Effector memory CD4-positive, alpha-beta T cell (primary cell): ENCODE measurements around the gene PACS1.
"Not testable (repeated sequence)": the region's sequence is repeated elsewhere in the genome, so short reads cannot be mapped to it uniquely, and the experiment has no call there.

Experiments used
- DNase-seq, 3 donors: peaks; one replicate each; pipeline ENCODE4 v3.0.0-alpha.2; 2020
- H3K27ac ChIP-seq: 2 replicates; pipeline ENCODE4 v1.7.0; 2013; ENCODE audit warnings: mild to moderate bottlenecking, low read length, moderate library complexity; ENCODE audit not compliant: insufficient read depth, poor library complexity, severe bottlenecking
- H3K27me3 ChIP-seq: replicated peaks from 2 replicates; pipeline ENCODE4 v1.7.0; 2013; ENCODE audit warnings: mild to moderate bottlenecking, low read length; ENCODE audit not compliant: insufficient read depth, control insufficient read depth, poor library complexity, severe bottlenecking
- H3K36me3 ChIP-seq: 2 replicates; pipeline ENCODE4 v1.7.0; 2013; ENCODE audit warnings: mild to moderate bottlenecking, low read length, moderate library complexity; ENCODE audit not compliant: control insufficient read depth, insufficient read depth
- H3K4me1 ChIP-seq: 2 replicates; pipeline ENCODE4 v1.7.0; 2013; ENCODE audit warnings: low read length, mild to moderate bottlenecking; ENCODE audit not compliant: control insufficient read depth, insufficient read depth, poor library complexity, severe bottlenecking
- H3K4me3 ChIP-seq: 2 replicates; pipeline ENCODE4 v1.7.0; 2013; ENCODE audit warnings: low read length, low read depth, mild to moderate bottlenecking; ENCODE audit not compliant: insufficient read depth, poor library complexity, severe bottlenecking
- H3K9me3 ChIP-seq: 2 replicates; pipeline ENCODE4 v1.7.0; 2013; ENCODE audit warnings: mild to moderate bottlenecking, low read length, moderate library complexity; ENCODE audit not compliant: control insufficient read depth

Gene PACS1

DNA sequence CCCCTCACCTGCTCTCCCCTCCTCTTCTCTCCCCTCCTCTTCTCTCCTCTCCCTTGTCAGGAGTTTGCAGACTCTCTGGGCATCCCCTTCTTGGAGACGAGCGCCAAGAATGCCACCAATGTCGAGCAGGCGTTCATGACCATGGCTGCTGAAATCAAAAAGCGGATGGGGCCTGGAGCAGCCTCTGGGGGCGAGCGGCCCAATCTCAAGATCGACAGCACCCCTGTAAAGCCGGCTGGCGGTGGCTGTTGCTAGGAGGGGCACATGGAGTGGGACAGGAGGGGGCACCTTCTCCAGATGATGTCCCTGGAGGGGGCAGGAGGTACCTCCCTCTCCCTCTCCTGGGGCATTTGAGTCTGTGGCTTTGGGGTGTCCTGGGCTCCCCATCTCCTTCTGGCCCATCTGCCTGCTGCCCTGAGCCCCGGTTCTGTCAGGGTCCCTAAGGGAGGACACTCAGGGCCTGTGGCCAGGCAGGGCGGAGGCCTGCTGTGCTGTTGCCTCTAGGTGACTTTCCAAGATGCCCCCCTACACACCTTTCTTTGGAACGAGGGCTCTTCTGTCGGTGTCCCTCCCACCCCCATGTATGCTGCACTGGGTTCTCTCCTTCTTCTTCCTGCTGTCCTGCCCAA lies 206.0 kb downstream of the PACS1 start:
- no peaks in the 10 kb centered on the region for H3K27me3 ChIP-seq
- DNase-seq, result no peak
- no peak overlapping the region for H3K27ac ChIP-seq
- no peak overlapping the region for H3K4me3 ChIP-seq
- H3K36me3 ChIP-seq, result peaks cover 41% of the 10 kb centered on the region
- H3K4me1 ChIP-seq, result peaks cover 16% of the 10 kb centered on the region
- no peaks in the 10 kb centered on the region for H3K9me3 ChIP-seq

- H3K27me3 ChIP-seq, H3K9me3 ChIP-seq, H3K4me3 ChIP-seq, H3K27ac ChIP-seq, DNase-seq: not testable (repeated sequence)
- Histone ChIP-seq H3K4me1 (peaks cover 16% of the 10 kb centered on the region), H3K36me3 (peaks cover 41% of the 10 kb centered on the region)
Observed at GRCh38 chr11:66276619-66277018, 206.5 kb downstream of the PACS1 start.

DNA sequence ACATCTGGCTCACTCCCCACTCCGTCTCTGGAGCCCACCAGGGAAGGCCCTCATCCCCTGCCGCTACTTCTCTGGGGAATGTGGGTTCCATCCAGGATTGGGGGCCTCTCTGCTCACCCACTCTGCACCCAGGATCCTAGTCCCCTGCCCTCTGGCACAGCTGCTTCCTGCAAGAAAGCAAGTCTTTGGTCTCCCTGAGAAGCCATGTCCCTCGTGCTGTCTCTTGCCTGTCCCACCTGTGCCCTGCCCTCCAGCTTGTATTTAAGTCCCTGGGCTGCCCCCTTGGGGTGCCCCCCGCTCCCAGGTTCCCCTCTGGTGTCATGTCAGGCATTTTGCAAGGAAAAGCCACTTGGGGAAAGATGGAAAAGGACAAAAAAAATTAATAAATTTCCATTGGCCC lies 207.0 kb downstream of the PACS1 start:
- DNase-seq, H3K27ac ChIP-seq, H3K9me3 ChIP-seq, H3K4me3 ChIP-seq, H3K27me3 ChIP-seq: not testable (repeated sequence)
- peaks cover 36% of the 10 kb centered on the region for H3K36me3 ChIP-seq
- H3K4me1 ChIP-seq, result peaks cover 19% of the 10 kb centered on the region

DNA sequence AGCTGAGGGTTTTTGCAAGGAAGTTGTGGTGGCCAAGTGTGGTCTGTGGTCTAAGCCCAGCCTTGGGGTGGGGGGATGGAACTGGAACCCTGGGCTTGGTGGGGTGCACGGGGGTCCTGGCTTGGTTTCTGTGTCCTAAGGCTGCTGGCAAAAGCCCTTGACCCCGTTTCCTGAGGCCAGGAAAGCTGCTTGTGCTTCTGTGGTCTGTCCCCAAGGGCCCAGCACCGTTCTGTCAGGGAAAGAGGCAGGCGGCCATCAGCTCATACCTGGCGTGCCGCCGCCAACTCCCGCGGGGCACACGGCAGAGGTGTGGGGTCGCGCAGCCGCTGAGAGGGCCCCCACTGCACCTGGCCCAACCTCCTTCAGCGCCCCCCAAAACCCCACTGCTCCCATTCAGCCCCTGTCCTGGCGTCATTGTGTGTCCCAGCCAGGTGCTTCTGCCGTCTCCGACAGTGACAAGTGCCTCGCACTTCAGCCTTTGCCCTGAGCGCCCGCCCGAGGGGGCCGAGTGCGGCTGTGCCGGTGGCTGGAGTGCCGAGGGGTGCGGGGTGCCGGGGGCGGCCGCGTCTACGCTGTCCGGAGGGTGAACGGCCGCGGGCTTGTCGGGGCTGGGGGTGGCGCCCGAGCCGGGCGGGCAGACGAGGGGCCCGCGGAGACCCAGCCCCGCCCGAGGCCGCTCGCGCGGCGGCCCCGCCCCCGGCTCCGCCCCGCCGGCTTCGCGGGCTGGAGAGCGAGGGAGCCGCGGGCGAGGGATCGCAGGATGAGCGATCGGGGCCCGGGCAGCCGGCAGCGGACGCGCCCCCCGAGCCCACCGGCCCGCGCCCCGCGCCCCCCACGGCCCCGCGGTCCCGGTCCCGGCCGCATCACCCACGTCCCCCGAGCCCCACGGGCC lies 207.6 kb downstream of the PACS1 start, which contains the start of gene CNIH2:
Gene CNIH2, plus strand, starts transcription at position 705 of the 892 bp plus-strand sequence. CDS start 282 bp downstream, outside the sequence.
- peak; percentile 27 to 50 (median 35) for DNase-seq
- no peaks in the 10 kb centered on the region for H3K9me3 ChIP-seq
- peaks cover 24% of the 10 kb centered on the region for H3K4me1 ChIP-seq
- peaks cover 30% of the 10 kb centered on the region for H3K36me3 ChIP-seq
- no peaks in the 10 kb centered on the region for H3K27me3 ChIP-seq
- peak within 1 kb of the TSS; percentile 67 for H3K27ac ChIP-seq
- H3K4me3 ChIP-seq, result peak within 1 kb of the TSS; percentile 42

DNA sequence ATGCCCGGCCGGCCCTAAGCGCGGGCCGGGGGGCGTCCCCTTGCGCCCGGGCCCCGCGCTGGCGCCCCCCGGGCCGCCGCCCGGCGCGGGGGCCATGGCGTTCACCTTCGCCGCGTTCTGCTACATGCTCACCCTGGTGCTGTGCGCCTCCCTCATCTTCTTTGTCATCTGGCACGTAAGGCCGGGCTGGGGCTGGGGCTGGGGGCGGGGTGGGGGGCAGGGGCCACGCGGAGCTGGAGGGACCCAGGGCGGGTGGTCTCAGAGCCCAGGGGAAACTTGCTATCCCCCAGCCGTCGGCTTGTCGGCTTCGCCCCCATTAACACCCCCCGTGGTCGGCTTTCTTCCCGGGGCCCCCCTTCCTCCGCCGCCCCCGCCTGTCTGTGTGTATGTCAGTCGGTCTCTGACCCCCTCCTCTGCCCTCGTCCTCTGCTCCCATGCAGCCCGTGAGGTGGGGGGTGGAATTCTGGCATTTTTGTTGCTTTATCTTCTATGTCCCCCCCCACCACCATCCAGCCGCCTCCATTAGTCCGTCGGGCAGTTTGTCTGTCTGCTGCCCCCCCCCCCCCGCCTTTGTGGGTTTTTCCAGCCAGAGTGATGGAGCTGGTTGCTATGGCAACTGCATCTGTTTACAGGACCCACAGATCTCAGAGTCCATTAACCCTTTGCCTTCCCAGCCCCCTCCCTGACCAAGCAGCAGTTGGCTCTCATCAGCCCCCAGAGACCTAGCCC lies 208.5 kb downstream of the PACS1 start:
- H3K36me3 ChIP-seq, result peaks cover 22% of the 10 kb centered on the region
- no peaks in the 10 kb centered on the region for H3K27me3 ChIP-seq
- peaks cover 28% of the 10 kb centered on the region for H3K4me1 ChIP-seq
- H3K4me3 ChIP-seq, result no peak overlapping the region
- no peaks in the 10 kb centered on the region for H3K9me3 ChIP-seq
- no peak for DNase-seq
- no peak overlapping the region for H3K27ac ChIP-seq

DNA sequence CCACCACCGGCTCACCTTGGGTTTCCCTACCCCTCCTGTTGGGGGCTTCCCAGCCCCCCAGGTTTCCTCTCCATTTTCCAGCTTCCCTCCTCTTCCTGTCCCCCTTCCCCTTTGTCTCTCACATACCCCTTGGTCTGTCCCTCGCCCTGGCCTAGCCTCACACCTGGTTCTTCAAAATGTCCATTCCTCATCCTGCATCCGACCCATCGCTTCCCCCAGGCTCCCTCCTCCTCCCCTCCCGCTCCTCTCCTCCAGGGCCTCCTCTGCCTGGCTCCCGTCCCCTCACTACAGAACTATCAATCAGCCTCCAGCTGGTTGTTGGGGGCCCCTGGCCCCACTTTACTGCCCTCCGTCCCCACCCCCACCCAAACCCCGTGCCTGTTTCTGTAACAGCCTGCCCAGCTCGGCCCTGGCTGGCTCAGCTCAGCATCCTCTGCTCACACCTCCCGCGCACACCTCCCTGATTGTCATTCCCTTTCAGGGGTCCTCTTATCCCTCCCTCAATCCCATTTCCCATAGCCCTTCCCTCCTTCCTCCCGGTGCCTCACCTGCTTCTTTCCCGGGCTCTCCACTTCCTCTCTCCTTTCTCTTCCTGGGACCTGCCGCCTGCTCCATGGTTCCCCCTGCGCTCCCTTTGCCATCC lies 209.1 kb downstream of the PACS1 start:
- Histone ChIP-seq H3K27me3 (no peaks in the 10 kb centered on the region), H3K9me3 (no peaks in the 10 kb centered on the region), H3K4me1 (peaks cover 28% of the 10 kb centered on the region), H3K4me3 (no peak overlapping the region), H3K27ac (no peak overlapping the region), H3K36me3 (peaks cover 15% of the 10 kb centered on the region)
- no peak for DNase-seq

- Histone ChIP-seq H3K9me3 (no peaks in the 10 kb centered on the region), H3K36me3 (peaks cover 3% of the 10 kb centered on the region)
Observed at GRCh38 chr11:66280428-66280827, 210.4 kb downstream of the PACS1 start.

GRCh38 chr11:66281001-66281400 lies 210.9 kb downstream of the PACS1 start:
- Histone ChIP-seq H3K4me3 (no peak overlapping the region), H3K4me1 (peaks cover 28% of the 10 kb centered on the region), H3K36me3 (no peaks in the 10 kb centered on the region), H3K27me3 (no peaks in the 10 kb centered on the region), H3K27ac (no peak overlapping the region), H3K9me3 (no peaks in the 10 kb centered on the region)
- no peak for DNase-seq

More at GRCh38 chr11:66280428-66280827, 210.4 kb downstream of the PACS1 start:
- H3K27ac ChIP-seq, result no peak overlapping the region
- no peaks in the 10 kb centered on the region for H3K27me3 ChIP-seq
- H3K4me1 ChIP-seq, result peaks cover 28% of the 10 kb centered on the region
- no peak overlapping the region for H3K4me3 ChIP-seq
- DNase-seq, result no peak

GRCh38 chr11:66281776-66282467 lies 211.8 kb downstream of the PACS1 start:
- H3K27ac ChIP-seq, result peak overlapping the region; percentile 38

More at GRCh38 chr11:66281776-66282467, 211.8 kb downstream of the PACS1 start:
- no peak for DNase-seq
- no peaks in the 10 kb centered on the region for H3K36me3 ChIP-seq
- no peak overlapping the region for H3K4me3 ChIP-seq
- no peaks in the 10 kb centered on the region for H3K27me3 ChIP-seq
- no peaks in the 10 kb centered on the region for H3K9me3 ChIP-seq
- H3K4me1 ChIP-seq, result peaks cover 28% of the 10 kb centered on the region
